ENCODE results near the gene RUNX2. TPM values are rescaled to one million over a fixed set of nuclear protein-coding genes. Genes with fewer than 3 reads are reported as not detected.

RUNX2 gene
- total and polyA plus RNA-seq, 2 experiments from 2014 or later, result 4.4 to 5.2 TPM

DNA sequence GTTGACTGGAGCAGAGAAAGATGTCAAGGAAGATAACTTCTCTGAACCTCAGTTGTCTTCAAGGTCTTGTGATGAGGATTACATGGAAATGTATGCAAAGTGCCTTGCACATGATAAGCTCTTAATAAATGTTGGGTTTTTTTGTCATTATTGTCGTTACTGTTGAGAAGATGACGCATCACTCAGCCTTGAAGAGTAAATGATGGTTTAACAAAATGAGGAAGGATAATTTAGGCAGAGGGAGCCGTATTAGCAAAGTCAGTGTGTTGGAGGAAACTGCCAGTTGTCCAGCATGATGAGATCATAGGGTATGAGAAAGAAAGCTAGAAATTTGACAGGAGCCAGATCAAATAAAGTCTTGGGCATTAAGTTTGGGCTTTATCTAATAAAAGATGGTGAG lies 58.4 kb downstream of the RUNX2 start:
- Histone ChIP-seq H3F3A (ENCODE audit: insufficient read depth) (peaks cover 34% of the 10 kb centered on the region), H4K20me1 (ENCODE audit: insufficient read depth) (no peaks in the 10 kb centered on the region), H3K27ac (peak overlapping the region; percentile 83), H2AFZ (no peak overlapping the region), H3K9me3 (ENCODE audit: low read depth) (no peaks in the 10 kb centered on the region), H3K36me3 (ENCODE audit: low read depth) (no peaks in the 10 kb centered on the region), H3K79me2 (ENCODE audit: insufficient read depth) (no peaks in the 10 kb centered on the region), H3K9ac (no peak overlapping the region), H3K4me3 (no peak overlapping the region), H3K4me2 (ENCODE audit: unreplicated experiment) (peak overlapping the region; percentile 66), H3K9me2 (ENCODE audit: insufficient read depth) (no peaks in the 10 kb centered on the region), H3K27me3 (replicated peaks; ENCODE audit: insufficient read depth) (no peaks in the 10 kb centered on the region), H3K4me1 (ENCODE audit: insufficient read depth) (peaks cover 36% of the 10 kb centered on the region)
- peak; percentile 25 for DNase-seq
- in situ Hi-C loops (cut with MboI), result no loop called here
- TF ChIP-seq EZH2 (IDR thresholded peaks at IDR 0.05; ENCODE audit: insufficient read depth, poor library complexity, severe bottlenecking), result no peak
- no peak for TF ChIP-seq EZH2phosphoT487 (IDR thresholded peaks at IDR 0.05; ENCODE audit: insufficient read depth, low read depth)
- whole genome bisulfite sequencing, 2 experiments (ENCODE audit: low coverage in 1 of 2, low lambda C conversion rate in 2 of 2, missing lambda C conversion rate in 2 of 2), result 59 to 61% methylated on average over 3 of the region's 3 CpGs

DNA sequence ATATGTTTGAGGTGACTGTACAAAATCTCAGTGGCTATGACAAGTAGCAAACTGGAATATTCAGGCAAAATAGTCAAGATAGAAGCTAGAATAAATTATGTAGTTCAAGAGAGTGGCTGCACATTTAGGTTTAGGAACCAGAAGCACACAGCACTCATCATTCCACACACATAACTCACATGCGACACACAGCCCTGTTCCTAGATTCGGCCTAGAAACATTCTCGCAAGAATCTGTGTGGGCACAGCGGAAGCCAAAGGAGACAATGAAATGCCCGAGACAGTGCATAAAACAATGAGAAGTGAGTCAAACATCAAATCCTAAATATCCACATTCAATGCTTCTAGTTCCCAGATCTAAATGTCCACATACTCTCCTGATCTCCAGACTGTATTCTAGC lies 59.1 kb downstream of the RUNX2 start:
- Histone ChIP-seq H3F3A (ENCODE audit: insufficient read depth) (peaks cover 34% of the 10 kb centered on the region), H2AFZ (peak overlapping the region; percentile 16; the same call in 1 of the 2 replicates), H3K9me2 (ENCODE audit: insufficient read depth) (no peaks in the 10 kb centered on the region), H4K20me1 (ENCODE audit: insufficient read depth) (no peaks in the 10 kb centered on the region), H3K9ac (peak overlapping the region; percentile 44; the same call in 1 of the 2 replicates), H3K4me2 (ENCODE audit: unreplicated experiment) (peak overlapping the region; percentile 66), H3K9me3 (ENCODE audit: low read depth) (no peaks in the 10 kb centered on the region), H3K27me3 (replicated peaks; ENCODE audit: insufficient read depth) (no peaks in the 10 kb centered on the region), H3K27ac (peak overlapping the region; percentile 83), H3K4me3 (0 out of 2 replicates have a peak overlapping the region, but pooled peaks have one; percentile 29), H3K4me1 (ENCODE audit: insufficient read depth) (peaks cover 36% of the 10 kb centered on the region), H3K36me3 (ENCODE audit: low read depth) (no peaks in the 10 kb centered on the region), H3K79me2 (ENCODE audit: insufficient read depth) (no peaks in the 10 kb centered on the region)
- in situ Hi-C loops (cut with MboI), result no loop called here
- 19 to 26% methylated on average over 5 of the region's 5 CpGs for WGBS, 2 experiments (ENCODE audit: low coverage in 1 of 2, low lambda C conversion rate in 2 of 2, missing lambda C conversion rate in 2 of 2)
- TF ChIP-seq EZH2phosphoT487 (IDR thresholded peaks at IDR 0.05; ENCODE audit: insufficient read depth, low read depth) (no peak), EZH2 (IDR thresholded peaks at IDR 0.05; ENCODE audit: insufficient read depth, poor library complexity, severe bottlenecking) (no peak)
- DNase-seq, result peak; percentile 86

DNA sequence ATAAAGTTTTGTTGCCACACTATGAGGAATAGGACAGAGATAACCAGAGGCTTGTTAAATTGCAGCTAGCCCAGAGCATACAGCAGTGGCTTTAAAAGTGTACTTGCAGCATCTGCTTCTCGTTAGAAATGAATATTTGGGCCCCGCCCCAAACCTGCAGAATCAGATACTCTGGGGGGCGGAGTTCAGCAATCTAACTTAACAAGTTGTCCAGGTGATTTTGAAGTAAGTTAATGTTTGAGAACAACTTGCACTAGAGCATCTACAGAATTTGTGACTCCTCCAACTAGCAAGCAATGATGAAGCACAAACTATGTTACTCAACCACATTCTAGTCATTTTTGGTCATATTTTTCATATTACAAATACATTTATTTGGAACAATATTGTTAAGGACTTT lies 60.2 kb downstream of the RUNX2 start:
- peak; percentile 73 for DNase-seq
- H4K20me1 ChIP-seq (ENCODE audit: insufficient read depth), result no peaks in the 10 kb centered on the region
- WGBS, 2 experiments (ENCODE audit: low coverage in 1 of 2, low lambda C conversion rate in 2 of 2, missing lambda C conversion rate in 2 of 2), result 5 to 7% methylated on average over 3 of the region's 3 CpGs
- peaks cover 36% of the 10 kb centered on the region for H3K4me1 ChIP-seq (ENCODE audit: insufficient read depth)
- peak overlapping the region; percentile 29; the same call in 1 of the 2 replicates for H3K4me3 ChIP-seq
- no peaks in the 10 kb centered on the region for H3K27me3 ChIP-seq (replicated peaks; ENCODE audit: insufficient read depth)
- peak overlapping the region; percentile 66 for H3K4me2 ChIP-seq (ENCODE audit: unreplicated experiment)
- H3K9me2 ChIP-seq (ENCODE audit: insufficient read depth), result no peaks in the 10 kb centered on the region
- peak overlapping the region; percentile 44 for H3K9ac ChIP-seq
- peak overlapping the region; percentile 83 for H3K27ac ChIP-seq
- peaks cover 34% of the 10 kb centered on the region for H3F3A ChIP-seq (ENCODE audit: insufficient read depth)
- in situ Hi-C loops (cut with MboI), result no loop called here
- no peak for TF ChIP-seq EZH2 (IDR thresholded peaks at IDR 0.05; ENCODE audit: insufficient read depth, poor library complexity, severe bottlenecking)
- no peak for TF ChIP-seq EZH2phosphoT487 (IDR thresholded peaks at IDR 0.05; ENCODE audit: insufficient read depth, low read depth)
- H3K79me2 ChIP-seq (ENCODE audit: insufficient read depth), result no peaks in the 10 kb centered on the region
- H2AFZ ChIP-seq, result peak overlapping the region; percentile 16; the same call in 1 of the 2 replicates
- no peaks in the 10 kb centered on the region for H3K9me3 ChIP-seq (ENCODE audit: low read depth)
- H3K36me3 ChIP-seq (ENCODE audit: low read depth), result no peaks in the 10 kb centered on the region

DNA sequence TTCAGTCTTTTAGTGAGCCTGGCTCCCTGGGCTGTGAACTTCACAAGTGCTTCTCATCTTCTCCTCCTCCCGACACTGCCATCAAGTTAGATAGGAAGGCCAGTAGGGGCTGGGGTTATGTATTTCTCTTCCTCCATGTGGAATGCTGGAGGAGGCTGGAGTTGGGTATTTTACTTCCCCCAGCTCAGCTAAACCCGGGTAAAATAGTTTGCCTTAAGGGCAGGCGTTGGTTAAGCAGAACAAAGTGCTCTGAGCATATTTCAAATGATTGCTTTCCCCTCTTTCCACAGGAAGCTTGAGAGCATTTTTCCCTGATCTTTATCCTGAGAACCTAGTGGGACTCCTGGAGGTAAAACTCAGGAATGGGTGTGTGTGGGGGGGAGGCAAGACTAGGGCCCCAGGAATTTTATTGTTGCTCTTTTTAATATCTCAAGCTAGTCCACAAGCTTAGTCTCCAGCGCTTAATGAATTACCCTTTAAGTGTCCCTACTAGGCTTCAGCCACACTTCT lies 66.5 kb downstream of the RUNX2 start:
- no peaks in the 10 kb centered on the region for H3F3A ChIP-seq (ENCODE audit: insufficient read depth)
- 0 out of 2 replicates have a peak, but pooled peaks cover under 1% of the 10 kb centered on the region for H3K4me1 ChIP-seq (ENCODE audit: insufficient read depth)
- no peaks in the 10 kb centered on the region for H3K36me3 ChIP-seq (ENCODE audit: low read depth)
- no peaks in the 10 kb centered on the region for H4K20me1 ChIP-seq (ENCODE audit: insufficient read depth)
- no peak overlapping the region for H3K9ac ChIP-seq
- no peaks in the 10 kb centered on the region for H3K9me2 ChIP-seq (ENCODE audit: insufficient read depth)
- TF ChIP-seq EZH2 (IDR thresholded peaks at IDR 0.05; ENCODE audit: insufficient read depth, poor library complexity, severe bottlenecking) (no peak), EZH2phosphoT487 (IDR thresholded peaks at IDR 0.05; ENCODE audit: insufficient read depth, low read depth) (no peak)
- no peaks in the 10 kb centered on the region for H3K9me3 ChIP-seq (ENCODE audit: low read depth)
- H3K4me3 ChIP-seq, result no peak overlapping the region
- no peaks in the 10 kb centered on the region for H3K27me3 ChIP-seq (replicated peaks; ENCODE audit: insufficient read depth)
- H2AFZ ChIP-seq, result no peak overlapping the region
- no peak overlapping the region for H3K4me2 ChIP-seq (ENCODE audit: unreplicated experiment)
- 73 to 75% methylated on average over 4 of the region's 4 CpGs for WGBS, 2 experiments (ENCODE audit: low coverage in 1 of 2, low lambda C conversion rate in 2 of 2, missing lambda C conversion rate in 2 of 2)
- in situ Hi-C loops (cut with MboI), result no loop called here
- no peak overlapping the region for H3K27ac ChIP-seq
- H3K79me2 ChIP-seq (ENCODE audit: insufficient read depth), result no peaks in the 10 kb centered on the region
- no peak for DNase-seq
